Neural cell (in vitro differentiated cells): ENCODE measurements around the gene IPO5. TPM values are rescaled to one million over a fixed set of nuclear protein-coding genes. Genes with fewer than 3 reads are reported as not detected.
"Not testable (repeated sequence)": the region's sequence is repeated elsewhere in the genome, so short reads cannot be mapped to it uniquely, and the experiment has no call there.

Source experiments
- H2AFZ ChIP-seq: fragments of 200-600, 300-800 bp; sonication (generic), shearing (Covaris generic); 2 replicates; pipeline ENCODE4 v1.6.0; 2014; ENCODE audit warnings: low read depth, mild to moderate bottlenecking, antibody characterized with exemption, low read length, moderate library complexity
- H3F3A ChIP-seq: fragments of 200-600 bp; shearing (Covaris generic); 2 replicates; pipeline ENCODE4 v1.6.1; 2016; ENCODE audit warnings: mild to moderate bottlenecking, moderate library complexity, mixed read lengths, antibody characterized with exemption, low read length; ENCODE audit not compliant: insufficient read depth, poor library complexity, severe bottlenecking
- H3K27ac ChIP-seq: fragments of 200-600, 300-800 bp; sonication (generic), shearing (Covaris generic); 2 replicates; pipeline ENCODE4 v1.5.1; 2014; ENCODE audit warnings: mild to moderate bottlenecking, low read length, moderate library complexity
- H3K27me3 ChIP-seq: fragments of 300-800, 200-600 bp; sonication (generic), shearing (Covaris generic); 2 replicates; pipeline ENCODE4 v1.6.0; 2014; ENCODE audit warnings: mild to moderate bottlenecking, low read depth, low read length, moderate library complexity; ENCODE audit not compliant: insufficient read depth
- H3K36me3 ChIP-seq: fragments of 300-800, 200-600 bp; sonication (generic), shearing (Covaris generic); 2 replicates; pipeline ENCODE4 v1.5.1; 2014; ENCODE audit warnings: mild to moderate bottlenecking, antibody characterized with exemption, low read length, moderate library complexity; ENCODE audit not compliant: insufficient read depth
- H3K4me2 ChIP-seq: fragments of 300-800, 200-600 bp; sonication (generic), shearing (Covaris generic); 2 replicates; pipeline ENCODE4 v1.6.0; 2014; ENCODE audit warnings: mild to moderate bottlenecking, low read length
- H3K4me3 ChIP-seq: fragments of 300-800, 200-600 bp; sonication (generic), shearing (Covaris generic); 2 replicates; pipeline ENCODE4 v1.5.1; 2014; ENCODE audit warnings: mild to moderate bottlenecking, low read length, moderate library complexity
- H3K79me2 ChIP-seq: fragments of 200-600 bp; shearing (Covaris generic); replicated peaks from 2 replicates; pipeline ENCODE4 v1.6.0; 2014; ENCODE audit warnings: mild to moderate bottlenecking, low read length, moderate library complexity; ENCODE audit not compliant: insufficient read depth
- H3K9ac ChIP-seq: fragments of 300-800, 200-600 bp; sonication (generic), shearing (Covaris generic); 2 replicates; pipeline ENCODE4 v1.6.1; 2016; ENCODE audit warnings: mild to moderate bottlenecking, low read length, mixed read lengths
- H3K9me2 ChIP-seq: fragments of 200-600 bp; shearing (Covaris generic); 2 replicates; pipeline ENCODE4 v1.6.1; 2016; ENCODE audit warnings: mild to moderate bottlenecking, low read length, mixed read lengths; ENCODE audit not compliant: insufficient read depth
- H3K9me3 ChIP-seq: fragments of 200-600, 300-800 bp; sonication (generic), shearing (Covaris generic); 2 replicates; pipeline ENCODE4 v1.6.1; 2016; ENCODE audit warnings: mild to moderate bottlenecking, mixed run types, low read length, moderate library complexity, mixed read lengths
- H4K20me1 ChIP-seq: fragments of 200-600 bp; shearing (Covaris generic); 2 replicates; pipeline ENCODE4 v1.6.1; 2016; ENCODE audit warnings: mild to moderate bottlenecking, mixed run types; ENCODE audit not compliant: insufficient read depth
- EP300 ChIP-seq: fragments of 450-650 bp; conservative IDR thresholded peaks from 2 replicates; pipeline ENCODE4 v1.6.1; 2014; ENCODE audit warnings: antibody characterized with exemption, mild to moderate bottlenecking, moderate library complexity; ENCODE audit not compliant: poor library complexity, severe bottlenecking
- EZH2 ChIP-seq: fragments of 200-600, 300-800 bp; shearing (Covaris generic), sonication (generic); IDR thresholded peaks from 2 replicates; pipeline ENCODE4 v1.6.1; 2014; ENCODE audit warnings: antibody characterized with exemption, low read length, borderline replicate concordance, mild to moderate bottlenecking; ENCODE audit not compliant: insufficient read depth, poor library complexity, severe bottlenecking
- MXI1 ChIP-seq: fragments of 450-650 bp; conservative IDR thresholded peaks from 2 replicates; pipeline ENCODE4 v1.6.1; 2014; ENCODE audit warnings: antibody characterized with exemption, mild to moderate bottlenecking; ENCODE audit not compliant: poor library complexity, severe bottlenecking
- POLR2AphosphoS5 ChIP-seq: IDR thresholded peaks from 2 replicates; pipeline ENCODE4 v1.6.1; 2012
- RAD21 ChIP-seq: fragments of 450-650 bp; conservative IDR thresholded peaks from 2 replicates; pipeline ENCODE4 v1.6.1; 2014; ENCODE audit warnings: antibody characterized with exemption, mild to moderate bottlenecking, moderate library complexity
- SMC3 ChIP-seq: fragments of 450-650 bp; conservative IDR thresholded peaks from 2 replicates; pipeline ENCODE4 v1.6.1; 2014; ENCODE audit warnings: antibody characterized with exemption, mild to moderate bottlenecking, moderate library complexity; ENCODE audit not compliant: poor library complexity
- TAF1 ChIP-seq: IDR thresholded peaks from 2 replicates; pipeline ENCODE4 v1.6.1; 2012; ENCODE audit warnings: low read depth
- polyA plus RNA-seq: library from polyadenylated mRNA; depleted of rRNA; stranded (reverse); fragments of >200 nt; gene quantifications from 2 replicates; pipeline ENCODE4 v1.2.3, GENCODE V29; 2014
- TF ChIP-seq, protein P1 (sequence below): fragments of 450-650 bp; IDR thresholded peaks from 2 replicates; pipeline ENCODE4 v1.5.1; 2014; ENCODE audit warnings: antibody characterized with exemption, mild to moderate bottlenecking, moderate library complexity; ENCODE audit not compliant: poor library complexity, severe bottlenecking
- TF ChIP-seq, protein P2 (sequence below): IDR thresholded peaks from 2 replicates; pipeline ENCODE4 v1.6.1; 2012; ENCODE audit warnings: borderline replicate concordance

The IPO5 gene
- polyA plus RNA-seq, 1 donor from 2014 or later = 83.4 TPM

DNA sequence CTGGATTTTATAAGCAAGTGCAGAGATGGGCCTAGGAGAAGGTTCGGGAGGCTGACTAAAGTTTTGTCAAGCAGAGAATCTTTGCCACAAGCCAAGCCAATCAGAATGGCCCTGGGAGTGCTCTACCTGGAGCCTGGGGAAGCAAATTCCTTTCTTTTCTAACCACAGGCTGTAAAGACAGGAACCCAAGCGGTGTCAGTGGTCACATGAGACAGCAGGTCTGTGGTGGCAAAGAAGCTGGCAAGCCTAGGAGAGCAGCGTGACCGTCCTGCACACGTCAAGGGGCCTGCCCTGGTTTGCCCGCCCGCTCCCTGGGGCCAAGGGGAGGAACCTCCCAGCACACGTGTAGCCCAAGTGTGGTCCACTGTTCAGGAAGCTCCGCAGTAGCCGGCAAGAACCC, 90.8 kb downstream of the IPO5 start:
- no peak overlapping the region for H2AFZ ChIP-seq
- no peaks in the 10 kb centered on the region for H3K27me3 ChIP-seq
- H3K36me3 ChIP-seq = no peaks in the 10 kb centered on the region
- TF ChIP-seq EZH2 (no peak), POLR2AphosphoS5 (no peak), TAF1 (no peak), RAD21 (no peak), EP300 (no peak), SMC3 (no peak), MXI1 (no peak)
- TF ChIP-seq, protein P1, sequence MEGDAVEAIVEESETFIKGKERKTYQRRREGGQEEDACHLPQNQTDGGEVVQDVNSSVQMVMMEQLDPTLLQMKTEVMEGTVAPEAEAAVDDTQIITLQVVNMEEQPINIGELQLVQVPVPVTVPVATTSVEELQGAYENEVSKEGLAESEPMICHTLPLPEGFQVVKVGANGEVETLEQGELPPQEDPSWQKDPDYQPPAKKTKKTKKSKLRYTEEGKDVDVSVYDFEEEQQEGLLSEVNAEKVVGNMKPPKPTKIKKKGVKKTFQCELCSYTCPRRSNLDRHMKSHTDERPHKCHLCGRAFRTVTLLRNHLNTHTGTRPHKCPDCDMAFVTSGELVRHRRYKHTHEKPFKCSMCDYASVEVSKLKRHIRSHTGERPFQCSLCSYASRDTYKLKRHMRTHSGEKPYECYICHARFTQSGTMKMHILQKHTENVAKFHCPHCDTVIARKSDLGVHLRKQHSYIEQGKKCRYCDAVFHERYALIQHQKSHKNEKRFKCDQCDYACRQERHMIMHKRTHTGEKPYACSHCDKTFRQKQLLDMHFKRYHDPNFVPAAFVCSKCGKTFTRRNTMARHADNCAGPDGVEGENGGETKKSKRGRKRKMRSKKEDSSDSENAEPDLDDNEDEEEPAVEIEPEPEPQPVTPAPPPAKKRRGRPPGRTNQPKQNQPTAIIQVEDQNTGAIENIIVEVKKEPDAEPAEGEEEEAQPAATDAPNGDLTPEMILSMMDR = no peak
- TF ChIP-seq, protein P2, sequence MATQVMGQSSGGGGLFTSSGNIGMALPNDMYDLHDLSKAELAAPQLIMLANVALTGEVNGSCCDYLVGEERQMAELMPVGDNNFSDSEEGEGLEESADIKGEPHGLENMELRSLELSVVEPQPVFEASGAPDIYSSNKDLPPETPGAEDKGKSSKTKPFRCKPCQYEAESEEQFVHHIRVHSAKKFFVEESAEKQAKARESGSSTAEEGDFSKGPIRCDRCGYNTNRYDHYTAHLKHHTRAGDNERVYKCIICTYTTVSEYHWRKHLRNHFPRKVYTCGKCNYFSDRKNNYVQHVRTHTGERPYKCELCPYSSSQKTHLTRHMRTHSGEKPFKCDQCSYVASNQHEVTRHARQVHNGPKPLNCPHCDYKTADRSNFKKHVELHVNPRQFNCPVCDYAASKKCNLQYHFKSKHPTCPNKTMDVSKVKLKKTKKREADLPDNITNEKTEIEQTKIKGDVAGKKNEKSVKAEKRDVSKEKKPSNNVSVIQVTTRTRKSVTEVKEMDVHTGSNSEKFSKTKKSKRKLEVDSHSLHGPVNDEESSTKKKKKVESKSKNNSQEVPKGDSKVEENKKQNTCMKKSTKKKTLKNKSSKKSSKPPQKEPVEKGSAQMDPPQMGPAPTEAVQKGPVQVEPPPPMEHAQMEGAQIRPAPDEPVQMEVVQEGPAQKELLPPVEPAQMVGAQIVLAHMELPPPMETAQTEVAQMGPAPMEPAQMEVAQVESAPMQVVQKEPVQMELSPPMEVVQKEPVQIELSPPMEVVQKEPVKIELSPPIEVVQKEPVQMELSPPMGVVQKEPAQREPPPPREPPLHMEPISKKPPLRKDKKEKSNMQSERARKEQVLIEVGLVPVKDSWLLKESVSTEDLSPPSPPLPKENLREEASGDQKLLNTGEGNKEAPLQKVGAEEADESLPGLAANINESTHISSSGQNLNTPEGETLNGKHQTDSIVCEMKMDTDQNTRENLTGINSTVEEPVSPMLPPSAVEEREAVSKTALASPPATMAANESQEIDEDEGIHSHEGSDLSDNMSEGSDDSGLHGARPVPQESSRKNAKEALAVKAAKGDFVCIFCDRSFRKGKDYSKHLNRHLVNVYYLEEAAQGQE = no peak
- H4K20me1 ChIP-seq = no peaks in the 10 kb centered on the region
- no peak overlapping the region for H3K4me3 ChIP-seq
- no peaks in the 10 kb centered on the region for H3K9me3 ChIP-seq
- no peaks in the 10 kb centered on the region for H3K79me2 ChIP-seq
- no peak overlapping the region for H3K9ac ChIP-seq
- no peaks in the 10 kb centered on the region for H3F3A ChIP-seq
- H3K4me2 ChIP-seq = no peak overlapping the region
- no peaks in the 10 kb centered on the region for H3K9me2 ChIP-seq
- no peak overlapping the region for H3K27ac ChIP-seq

DNA sequence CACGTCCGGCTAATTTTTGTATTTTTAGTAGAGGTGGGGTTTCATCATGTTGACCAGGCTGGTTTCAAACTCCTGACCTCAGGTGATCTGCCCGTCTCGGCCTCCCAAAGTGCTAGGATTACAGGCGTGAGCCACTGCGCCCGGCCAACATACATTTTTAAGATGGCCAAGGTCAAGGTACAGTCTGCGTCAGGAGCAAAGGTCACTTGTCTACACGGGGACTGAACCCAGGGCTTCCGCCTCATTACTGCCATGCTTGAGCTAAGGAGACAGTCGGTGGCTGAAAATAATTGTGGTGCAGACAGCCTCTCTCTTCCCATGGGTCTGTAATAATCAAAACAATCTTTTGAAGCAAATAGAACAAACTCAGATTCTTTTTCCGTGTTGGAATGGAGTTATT, 94.3 kb downstream of the IPO5 start:
- not testable (repeated sequence) for H3K27ac ChIP-seq, H3K79me2 ChIP-seq, H4K20me1 ChIP-seq, H3K4me3 ChIP-seq, H3K36me3 ChIP-seq, H3K4me2 ChIP-seq, H3F3A ChIP-seq, H3K27me3 ChIP-seq, H3K9ac ChIP-seq, H3K9me2 ChIP-seq, H3K9me3 ChIP-seq, H2AFZ ChIP-seq

DNA sequence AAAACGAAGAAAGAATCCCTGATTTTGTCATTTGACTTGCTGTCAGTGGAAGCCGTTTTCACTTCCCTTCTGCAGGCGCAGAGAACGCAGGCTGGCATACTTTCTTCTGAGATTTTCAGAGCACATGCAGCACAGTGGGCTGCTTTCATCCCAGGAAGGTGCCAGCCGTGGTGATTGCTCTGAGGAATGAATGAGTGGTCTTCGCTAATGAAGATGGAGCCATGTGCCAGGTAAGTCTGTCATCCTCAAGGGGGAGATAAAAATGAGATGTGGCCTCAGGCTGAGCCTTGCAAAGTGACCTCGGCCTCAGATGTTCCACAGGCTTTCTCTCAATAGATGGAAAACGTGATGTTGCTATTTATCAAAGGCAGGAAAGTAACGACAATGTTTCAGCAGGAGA, 94.8 kb downstream of the IPO5 start:
- H3K36me3 ChIP-seq = no peaks in the 10 kb centered on the region
- no peak overlapping the region for H3K4me3 ChIP-seq
- no peak overlapping the region for H3K4me2 ChIP-seq
- H3K9me3 ChIP-seq = no peaks in the 10 kb centered on the region
- TF ChIP-seq, protein P1 = no peak
- no peak for TF ChIP-seq TAF1
- TF ChIP-seq, protein P2 = no peak
- no peak for TF ChIP-seq POLR2AphosphoS5
- no peak for TF ChIP-seq RAD21
- no peak for TF ChIP-seq EP300
- TF ChIP-seq MXI1 = no peak
- TF ChIP-seq SMC3 = no peak
- TF ChIP-seq EZH2 = no peak
- no peaks in the 10 kb centered on the region for H3K9me2 ChIP-seq
- H3K79me2 ChIP-seq = no peaks in the 10 kb centered on the region
- H3K9ac ChIP-seq = no peak overlapping the region
- no peak overlapping the region for H3K27ac ChIP-seq
- no peaks in the 10 kb centered on the region for H4K20me1 ChIP-seq
- H3K27me3 ChIP-seq = no peaks in the 10 kb centered on the region
- no peak overlapping the region for H2AFZ ChIP-seq
- H3F3A ChIP-seq = no peaks in the 10 kb centered on the region
